ENCODE data around the gene ELAC2. TPM values are rescaled to one million over a fixed set of nuclear protein-coding genes. Genes with fewer than 3 reads are reported as not detected.

Gene ELAC2
- total and polyA plus RNA-seq, 2 donors (not counting 1 experiment from before 2014, with no cell fraction given): 36.9 to 47.2 TPM

- no peak for TF ChIP-seq EZH2 (IDR thresholded peaks at IDR 0.05; ENCODE audit: low read length, missing control alignments)
- no peak for TF ChIP-seq CTCF (conservative IDR thresholded peaks at IDR 0.05 in 1 of 2, IDR thresholded peaks at IDR 0.05 in 1 of 2; ENCODE audit: low read depth in 1 of 2, low read length in 2 of 2)
- Histone ChIP-seq H3K4me1 (ENCODE audit: control insufficient read depth, extremely low read depth, insufficient read depth, low read length) (no peaks in the 10 kb centered on the region), H3K9ac (ENCODE audit: insufficient read depth, low read length) (no peak overlapping the region), H3K27ac (ENCODE audit: insufficient read depth, low read length) (no peak overlapping the region), H3K4me3 (replicated peaks in 1 of 4; ENCODE audit: control extremely low read depth in 1 of 4, insufficient read depth in 1 of 4, low read depth in 3 of 4, low read length in 4 of 4) (no peak overlapping the region), H2AFZ (ENCODE audit: low read length) (no peak overlapping the region), H3K27me3 (ENCODE audit: control insufficient read depth, insufficient read depth, low read length) (no peaks in the 10 kb centered on the region), H3K4me2 (ENCODE audit: extremely low read depth, insufficient read depth, low read length) (no peak overlapping the region), H3K9me3 (ENCODE audit: control insufficient read depth, insufficient read depth, low read depth, low read length) (no peaks in the 10 kb centered on the region), H4K20me1 (ENCODE audit: control insufficient read depth, extremely low read depth, insufficient read depth, low read length) (no peaks in the 10 kb centered on the region), H3K79me2 (ENCODE audit: control insufficient read depth, insufficient read depth, low read length) (no peaks in the 10 kb centered on the region), H3K36me3 (ENCODE audit: control insufficient read depth, insufficient read depth, low read length) (no peaks in the 10 kb centered on the region)
- no peak for DNase-seq (ENCODE audit: low read depth in 2 of 2)
Measured at GRCh38 chr17:13055131-13055530, 37.3 kb upstream of the ELAC2 start.

GRCh38 chr17:13054666-13055065 is 36.8 kb upstream of the ELAC2 start:
- no peaks in the 10 kb centered on the region for H3K79me2 ChIP-seq (ENCODE audit: control insufficient read depth, insufficient read depth, low read length)
- H3K4me1 ChIP-seq (ENCODE audit: control insufficient read depth, extremely low read depth, insufficient read depth, low read length): no peaks in the 10 kb centered on the region
- TF ChIP-seq EZH2 (IDR thresholded peaks at IDR 0.05; ENCODE audit: low read length, missing control alignments) (no peak), CTCF (conservative IDR thresholded peaks at IDR 0.05 in 1 of 2, IDR thresholded peaks at IDR 0.05 in 1 of 2; ENCODE audit: low read depth in 1 of 2, low read length in 2 of 2) (no peak)
- no peaks in the 10 kb centered on the region for H3K36me3 ChIP-seq (ENCODE audit: control insufficient read depth, insufficient read depth, low read length)
- H3K9ac ChIP-seq (ENCODE audit: insufficient read depth, low read length): no peak overlapping the region
- H3K27ac ChIP-seq (ENCODE audit: insufficient read depth, low read length): no peak overlapping the region
- no peaks in the 10 kb centered on the region for H3K27me3 ChIP-seq (ENCODE audit: control insufficient read depth, insufficient read depth, low read length)
- H3K4me2 ChIP-seq (ENCODE audit: extremely low read depth, insufficient read depth, low read length): no peak overlapping the region
- DNase-seq (ENCODE audit: low read depth in 2 of 2): no peak
- no peaks in the 10 kb centered on the region for H4K20me1 ChIP-seq (ENCODE audit: control insufficient read depth, extremely low read depth, insufficient read depth, low read length)
- H3K9me3 ChIP-seq (ENCODE audit: control insufficient read depth, insufficient read depth, low read depth, low read length): no peaks in the 10 kb centered on the region
- H2AFZ ChIP-seq (ENCODE audit: low read length): no peak overlapping the region
- no peak overlapping the region for H3K4me3 ChIP-seq (replicated peaks in 1 of 4; ENCODE audit: control extremely low read depth in 1 of 4, insufficient read depth in 1 of 4, low read depth in 3 of 4, low read length in 4 of 4)

DNA sequence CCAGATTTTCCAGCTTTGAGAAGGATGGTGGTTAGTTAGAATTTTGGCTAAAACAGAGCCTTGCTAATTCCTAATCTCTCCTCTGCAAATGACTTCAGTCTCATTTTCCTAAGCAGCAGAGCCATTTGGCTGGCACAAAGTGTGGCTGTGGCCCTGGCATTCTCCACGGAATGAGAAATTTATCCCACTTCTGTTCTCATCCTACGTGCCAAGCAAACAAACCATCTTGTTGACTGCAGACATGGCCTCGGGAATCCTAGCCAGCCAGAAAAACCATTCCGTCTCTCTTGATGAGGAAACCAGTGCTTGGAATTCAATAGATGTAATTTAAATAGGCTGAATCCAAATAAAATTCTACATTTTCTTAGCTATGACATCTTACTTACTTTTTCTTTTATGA is 34.1 kb upstream of the ELAC2 start:
- no peak overlapping the region for H3K4me2 ChIP-seq (ENCODE audit: extremely low read depth, insufficient read depth, low read length)
- TF ChIP-seq CTCF (conservative IDR thresholded peaks at IDR 0.05 in 1 of 2, IDR thresholded peaks at IDR 0.05 in 1 of 2; ENCODE audit: low read depth in 1 of 2, low read length in 2 of 2) (no peak), EZH2 (IDR thresholded peaks at IDR 0.05; ENCODE audit: low read length, missing control alignments) (no peak)
- no peaks in the 10 kb centered on the region for H4K20me1 ChIP-seq (ENCODE audit: control insufficient read depth, extremely low read depth, insufficient read depth, low read length)
- H3K4me3 ChIP-seq (replicated peaks in 1 of 4; ENCODE audit: control extremely low read depth in 1 of 4, insufficient read depth in 1 of 4, low read depth in 3 of 4, low read length in 4 of 4): no peak overlapping the region
- DNase-seq (ENCODE audit: low read depth in 2 of 2): no peak
- no peaks in the 10 kb centered on the region for H3K36me3 ChIP-seq (ENCODE audit: control insufficient read depth, insufficient read depth, low read length)
- H2AFZ ChIP-seq (ENCODE audit: low read length): no peak overlapping the region
- no peak overlapping the region for H3K27ac ChIP-seq (ENCODE audit: insufficient read depth, low read length)
- no peaks in the 10 kb centered on the region for H3K9me3 ChIP-seq (ENCODE audit: control insufficient read depth, insufficient read depth, low read depth, low read length)
- no peaks in the 10 kb centered on the region for H3K4me1 ChIP-seq (ENCODE audit: control insufficient read depth, extremely low read depth, insufficient read depth, low read length)
- no peaks in the 10 kb centered on the region for H3K27me3 ChIP-seq (ENCODE audit: control insufficient read depth, insufficient read depth, low read length)
- H3K79me2 ChIP-seq (ENCODE audit: control insufficient read depth, insufficient read depth, low read length): no peaks in the 10 kb centered on the region
- no peak overlapping the region for H3K9ac ChIP-seq (ENCODE audit: insufficient read depth, low read length)

Data from fibroblast of lung (primary cell).